Cardiac ventricle fibroblast (primary cell): ENCODE results near the gene ZFAND4. TPM values are rescaled to one million over a fixed set of nuclear protein-coding genes. Genes with fewer than 3 reads are reported as not detected.

Source experiments
- total RNA-seq: library from RNA; depleted of rRNA; stranded (reverse); fragments of >200 nt; gene quantifications from 2 replicates; pipeline ENCODE4 v1.2.3, GENCODE V29; 2015

The ZFAND4 gene
- total RNA-seq, result 7.2 and 7.4 TPM in 2 replicates

GRCh38 chr10:45672181-45673073 lies at the start of gene ZFAND4:
Gene ZFAND4, minus strand, starts transcription at chr10:45672772. Its CDS starts 9,047 bp downstream, at chr10:45663725.

Other genes starting within 250 kb of the ZFAND4 start
- gene WASHC2C, start 54.5 kb upstream of the ZFAND4 start, total RNA-seq, result 29.7 and 29.8 TPM in 2 replicates
- gene AGAP4, start 174.7 kb upstream of the ZFAND4 start, total RNA-seq, result 1.5 and 3.9 TPM in 2 replicates